Hematopoietic multipotent progenitor cell treated with erythropoietin and hydrocortisone succinate and interleukin-3 and kit ligand, for 6 days (in vitro differentiated cells): Measurements from ENCODE around the gene BNIPL.

Experiments used
- DNase-seq: peaks from one replicate; pipeline ENCODE4 v3.0.0-alpha.2; 2015

The BNIPL gene

GRCh38 chr1:151011154-151011850, 25.1 kb upstream of the BNIPL start:
- DNase-seq: peak; percentile 62

GRCh38 chr1:151012684-151013471, 23.5 kb upstream of the BNIPL start:
- no peak for DNase-seq

- DNase-seq: peak; percentile 91
Observed at GRCh38 chr1:151013518-151013917, 22.9 kb upstream of the BNIPL start.

- DNase-seq: peak; percentile 91
Observed at GRCh38 chr1:151024540-151025146, 11.7 kb upstream of the BNIPL start.

GRCh38 chr1:151026460-151026859, 9.9 kb upstream of the BNIPL start:
- no peak for DNase-seq

GRCh38 chr1:151032164-151032563, 4.2 kb upstream of the BNIPL start:
- no peak for DNase-seq

- no peak for DNase-seq
Observed at GRCh38 chr1:151035167-151035566, 1.2 kb upstream of the BNIPL start.

GRCh38 chr1:151037032-151037431, 646 bp downstream of the BNIPL start:
- no peak for DNase-seq

GRCh38 chr1:151039521-151039920, 3.1 kb downstream of the BNIPL start:
- peak; percentile 52 for DNase-seq

- no peak for DNase-seq
Observed at GRCh38 chr1:151043163-151043562, 6.8 kb downstream of the BNIPL start.

GRCh38 chr1:151047591-151047924, 11.2 kb downstream of the BNIPL start, which contains the start of gene C1orf56:
C1orf56 (plus strand) TSS chr1:151047751; CDS start chr1:151047848, 97 bp downstream.
- peak; percentile 70 for DNase-seq

- DNase-seq: peak; percentile 90
Observed at GRCh38 chr1:151047925-151048644, 11.7 kb downstream of the BNIPL start.

GRCh38 chr1:151048645-151049032, 12.3 kb downstream of the BNIPL start:
- DNase-seq: no peak

GRCh38 chr1:151049458-151049857, 13.1 kb downstream of the BNIPL start:
- no peak for DNase-seq

- no peak for DNase-seq
Observed at GRCh38 chr1:151050051-151050688, 13.8 kb downstream of the BNIPL start.

GRCh38 chr1:151051356-151052009, 15.1 kb downstream of the BNIPL start:
- no peak for DNase-seq

GRCh38 chr1:151054971-151055547, 18.7 kb downstream of the BNIPL start:
- peak; percentile 80 for DNase-seq

- DNase-seq: no peak
Observed at GRCh38 chr1:151055581-151055980, 19.2 kb downstream of the BNIPL start.

GRCh38 chr1:151056149-151056548, 19.8 kb downstream of the BNIPL start:
- DNase-seq: peak; percentile 82

- peak; percentile 29 for DNase-seq
Observed at GRCh38 chr1:151058692-151059091, 22.3 kb downstream of the BNIPL start.

- peak; percentile 95 for DNase-seq
Observed at GRCh38 chr1:151059109-151060006, 23.0 kb downstream of the BNIPL start, which contains the start of gene CDC42SE1. CDC42SE1 (minus strand) TSS chr1:151059622; CDS start chr1:151055730, 3,892 bp downstream.
